HG03460 (cell line): ENCODE measurements around the gene ACCSL.

Experiments used
- ATAC-seq: cut with Tn5 transposase; IDR thresholded peaks from one replicate; pipeline ENCODE4 v1.9.1; 2021; ENCODE audit not compliant: unreplicated experiment

The ACCSL gene

DNA sequence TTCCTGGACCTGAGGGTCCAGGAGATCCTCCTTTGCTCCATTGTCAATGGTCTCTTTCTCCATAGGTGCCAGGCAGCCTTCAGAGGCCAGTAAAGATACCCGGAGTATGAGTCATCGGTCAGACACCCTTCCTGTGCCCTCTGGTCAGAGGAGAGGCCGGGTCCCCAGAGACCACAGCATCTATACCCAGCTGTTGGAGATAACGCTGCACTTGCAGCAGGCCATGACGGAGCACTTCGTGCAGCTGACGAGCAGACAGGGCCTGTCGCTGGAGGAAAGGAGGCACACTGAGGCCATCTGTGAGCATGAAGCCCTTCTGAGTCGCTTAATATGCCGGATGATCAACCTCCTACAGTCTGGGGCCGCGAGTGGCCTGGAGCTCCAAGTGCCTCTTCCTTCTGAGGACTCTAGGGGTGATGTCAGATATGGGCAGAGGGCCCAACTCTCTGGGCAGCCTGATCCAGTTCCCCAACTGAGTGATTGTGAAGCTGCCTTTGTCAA is at the start of gene ACCSL:
Gene ACCSL (plus strand): TSS at position 51 of the 501 bp plus-strand sequence. CDS start 56 bp downstream, at position 107.
- ATAC-seq, result no peak

DNA sequence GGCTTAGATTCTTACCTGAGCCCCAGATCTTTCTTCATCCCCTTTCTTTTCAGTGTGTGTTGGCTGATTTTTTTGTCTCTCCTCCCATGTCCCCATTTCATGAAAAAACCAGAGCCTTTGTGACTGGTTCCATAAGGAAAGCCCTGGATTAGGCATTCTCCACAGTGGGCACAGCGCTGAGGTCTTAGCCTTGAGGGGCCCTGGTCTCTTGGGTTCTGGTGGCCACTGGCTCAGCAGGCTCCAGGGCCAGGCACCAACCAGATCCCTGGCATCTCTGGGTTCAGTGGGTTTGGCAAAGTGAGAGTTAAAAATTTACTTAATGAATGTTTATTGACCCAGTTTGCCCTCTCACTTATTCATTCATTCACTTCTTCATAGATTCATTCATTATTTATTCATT is 49.5 kb upstream of the ACCSL start:
- ATAC-seq, result no peak

DNA sequence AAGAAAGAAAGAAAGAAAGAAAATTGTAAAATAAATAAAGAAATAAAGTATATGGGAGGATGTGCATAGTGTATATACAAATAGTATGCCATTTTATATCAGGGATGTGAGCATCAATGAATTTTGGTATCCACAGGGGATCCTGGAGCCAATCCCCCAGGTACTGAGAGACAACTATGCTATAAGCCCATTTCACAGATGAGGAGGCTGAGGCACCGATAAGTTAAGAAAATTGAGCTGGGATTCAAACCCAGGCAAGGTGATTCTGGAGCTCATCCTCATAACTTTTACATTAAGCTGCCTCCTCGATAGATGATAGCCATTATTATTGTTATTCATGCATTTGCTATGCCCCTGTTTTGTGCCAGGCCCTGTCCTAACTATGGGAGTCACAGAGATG is 47.0 kb upstream of the ACCSL start:
- no peak for ATAC-seq

DNA sequence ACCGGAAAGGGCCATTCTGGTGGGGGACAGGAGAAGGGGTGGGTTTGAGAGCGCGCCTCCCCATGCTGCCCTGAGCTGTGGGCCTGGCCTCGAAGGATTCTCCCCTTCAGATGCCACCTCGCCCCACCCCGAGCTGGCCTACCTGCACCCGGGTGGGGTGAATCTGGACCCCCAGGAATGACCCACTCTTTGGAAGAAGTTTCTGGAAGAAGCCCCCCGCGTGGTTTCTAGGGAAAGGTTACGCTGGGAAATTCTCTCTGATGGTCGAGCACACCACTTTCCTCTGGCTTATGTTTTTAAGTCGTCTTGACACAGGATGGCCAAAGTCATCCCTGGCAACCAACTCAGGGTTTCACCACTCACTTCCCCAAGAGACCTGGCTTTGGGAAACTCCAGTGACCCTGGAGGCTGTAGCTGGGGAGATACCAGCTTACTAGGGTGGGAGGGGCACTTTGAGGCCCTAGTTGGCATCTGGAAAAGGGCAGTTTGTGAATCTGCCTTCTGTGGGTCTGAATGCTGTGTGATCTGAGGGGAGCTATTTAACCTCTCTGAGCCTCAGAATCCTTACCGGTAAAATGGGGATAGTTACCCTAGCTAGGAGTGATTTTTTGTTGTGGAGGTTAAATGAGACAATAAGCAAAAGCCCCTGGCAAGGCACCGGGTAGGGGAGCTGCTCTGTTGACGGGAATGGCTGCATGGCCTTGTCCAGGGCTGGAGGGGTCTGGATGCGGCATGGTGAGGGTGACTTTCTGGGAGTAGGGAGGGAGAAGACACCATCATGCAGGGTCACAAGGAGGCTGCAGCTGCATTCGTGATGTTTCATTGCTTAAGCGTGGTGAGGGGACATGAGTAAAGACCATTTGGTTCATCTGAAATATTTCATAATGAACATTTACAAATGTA is 45.3 kb upstream of the ACCSL start:
- ATAC-seq, result no peak

DNA sequence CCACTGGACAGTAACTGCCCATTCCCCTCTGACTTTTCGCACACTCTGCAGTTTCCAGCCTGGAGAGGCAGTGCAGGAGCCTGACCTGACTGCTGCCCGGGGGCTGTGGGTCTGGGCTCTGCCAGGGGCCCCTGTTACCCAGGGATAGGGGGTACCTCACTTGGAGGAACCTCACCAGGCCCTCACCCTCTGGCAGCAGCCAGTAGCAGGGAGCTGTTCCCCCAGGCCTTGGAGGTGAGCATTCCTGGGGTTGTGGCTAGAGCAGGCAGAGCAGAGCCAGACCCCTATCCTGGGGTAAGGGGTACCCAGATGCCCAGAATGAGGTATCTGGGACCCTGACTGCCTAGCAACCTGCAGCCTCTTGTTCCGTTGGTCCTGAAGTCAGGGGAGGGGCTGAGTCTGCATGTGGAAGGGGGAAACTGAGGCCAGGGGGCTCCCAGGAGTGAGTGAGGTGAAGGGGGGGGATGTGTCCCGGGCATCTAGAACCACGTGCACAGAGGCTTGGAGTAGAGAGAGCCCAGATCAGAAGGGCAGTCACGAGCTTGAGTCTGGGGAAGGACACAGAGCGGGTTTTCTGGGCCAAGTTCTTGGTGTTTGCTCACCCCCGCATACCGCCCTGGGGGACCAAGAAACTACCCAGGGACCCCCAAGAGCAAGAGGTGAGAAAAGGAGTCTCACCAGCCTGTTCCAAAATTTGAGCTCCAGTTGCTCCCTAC is 43.9 kb upstream of the ACCSL start:
- no peak for ATAC-seq

DNA sequence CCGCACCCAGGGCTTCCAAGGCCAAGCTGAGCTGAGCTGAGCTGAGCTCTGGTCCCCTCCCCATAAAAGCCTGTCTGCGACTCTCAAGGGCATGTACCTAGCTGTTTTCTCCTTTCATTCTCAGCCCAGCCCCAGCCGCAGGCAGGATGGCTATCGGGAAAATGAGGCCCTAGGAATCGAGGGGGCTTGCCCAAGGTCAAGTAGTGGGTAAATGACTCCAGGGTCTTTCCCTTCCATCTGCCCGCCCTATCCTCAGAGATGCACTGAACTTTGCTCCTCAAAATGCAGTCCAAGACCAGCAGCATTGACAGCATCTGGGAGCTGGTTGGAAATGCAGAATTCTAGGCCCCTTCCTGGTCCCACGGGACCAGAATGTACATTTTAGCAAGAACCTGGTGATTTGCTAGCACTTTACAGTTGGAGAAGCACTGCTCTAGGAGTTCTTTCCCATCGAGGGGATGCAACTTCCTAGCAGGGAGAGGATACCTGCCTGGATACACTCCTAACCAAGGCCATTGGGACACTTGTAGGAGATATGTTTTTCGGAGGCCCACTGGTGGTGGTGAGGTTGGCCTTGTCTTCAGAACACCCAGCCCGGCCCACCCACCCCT is 43.2 kb upstream of the ACCSL start:
- no peak for ATAC-seq

DNA sequence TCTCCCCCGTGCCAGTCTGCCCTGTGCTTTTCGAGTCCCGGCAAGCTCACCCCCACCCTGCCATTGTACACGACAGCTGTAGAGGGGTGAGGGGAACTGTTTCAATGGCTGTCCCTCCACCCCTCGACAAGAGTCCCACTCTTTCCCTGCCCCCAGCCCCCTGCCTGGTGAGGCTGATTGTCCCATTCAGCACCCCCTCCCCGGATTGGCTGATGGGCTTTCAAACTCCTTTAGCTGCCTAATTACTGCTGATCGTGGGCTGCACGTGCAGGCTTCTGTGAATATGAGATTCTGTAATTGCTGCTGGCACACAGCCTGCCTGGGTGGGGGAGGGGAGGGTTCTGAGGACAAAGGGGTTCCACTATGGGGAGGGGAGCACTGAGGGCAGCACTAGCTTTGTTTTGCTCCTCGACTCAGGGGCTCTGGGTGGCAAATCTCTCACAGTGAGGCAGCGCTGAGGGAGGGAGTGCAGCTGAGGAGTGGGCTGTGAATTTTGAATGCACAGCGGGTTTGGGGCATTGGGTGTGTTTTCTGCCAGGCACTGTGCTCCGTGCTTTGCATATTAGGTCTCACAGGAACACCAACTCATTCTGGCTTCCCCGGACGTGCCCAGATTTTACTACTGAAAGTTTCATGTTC is 42.6 kb upstream of the ACCSL start:
- no peak for ATAC-seq

DNA sequence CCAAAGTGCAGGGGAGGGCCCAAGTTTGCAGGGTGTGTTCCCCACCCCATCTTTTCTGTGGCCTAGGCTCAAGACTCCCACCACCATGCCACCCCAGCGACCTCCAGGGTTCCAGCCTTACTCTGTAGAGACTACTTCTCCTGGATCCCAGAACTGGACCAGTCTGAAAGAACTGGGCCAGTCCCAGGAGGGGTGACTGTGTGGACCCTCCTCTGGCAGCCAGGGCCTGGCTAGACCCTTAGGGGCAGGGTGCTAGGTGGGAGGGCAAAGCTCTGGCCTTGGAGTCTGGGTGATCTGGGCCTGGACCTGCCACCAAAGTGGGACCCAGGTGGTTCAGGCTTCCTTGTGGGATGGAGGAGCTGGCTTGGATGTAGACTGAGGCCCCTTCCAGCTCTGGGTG is 41.8 kb upstream of the ACCSL start:
- no peak for ATAC-seq

DNA sequence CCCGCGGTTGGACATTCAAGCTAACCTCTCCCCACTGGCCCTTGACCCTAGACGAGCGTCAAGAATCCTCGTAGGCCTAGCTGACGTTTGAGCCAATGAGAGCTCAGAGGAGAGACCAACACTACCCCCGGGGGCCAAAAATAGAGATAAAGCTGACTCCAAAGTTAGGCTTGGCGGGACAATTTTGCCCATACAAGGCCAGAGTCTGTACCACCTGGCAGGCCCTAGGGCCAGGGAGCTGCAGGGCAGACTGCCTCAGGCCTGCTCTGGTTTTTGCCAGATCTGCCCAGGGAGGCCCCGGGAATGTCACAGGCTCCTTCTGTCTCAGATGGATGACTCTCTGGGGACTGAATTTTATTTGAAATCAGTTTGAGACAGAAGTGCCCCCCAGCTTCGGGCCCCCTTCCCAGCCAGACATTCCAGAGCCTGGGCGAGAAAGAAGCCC is 40.8 kb upstream of the ACCSL start:
- ATAC-seq, result no peak

DNA sequence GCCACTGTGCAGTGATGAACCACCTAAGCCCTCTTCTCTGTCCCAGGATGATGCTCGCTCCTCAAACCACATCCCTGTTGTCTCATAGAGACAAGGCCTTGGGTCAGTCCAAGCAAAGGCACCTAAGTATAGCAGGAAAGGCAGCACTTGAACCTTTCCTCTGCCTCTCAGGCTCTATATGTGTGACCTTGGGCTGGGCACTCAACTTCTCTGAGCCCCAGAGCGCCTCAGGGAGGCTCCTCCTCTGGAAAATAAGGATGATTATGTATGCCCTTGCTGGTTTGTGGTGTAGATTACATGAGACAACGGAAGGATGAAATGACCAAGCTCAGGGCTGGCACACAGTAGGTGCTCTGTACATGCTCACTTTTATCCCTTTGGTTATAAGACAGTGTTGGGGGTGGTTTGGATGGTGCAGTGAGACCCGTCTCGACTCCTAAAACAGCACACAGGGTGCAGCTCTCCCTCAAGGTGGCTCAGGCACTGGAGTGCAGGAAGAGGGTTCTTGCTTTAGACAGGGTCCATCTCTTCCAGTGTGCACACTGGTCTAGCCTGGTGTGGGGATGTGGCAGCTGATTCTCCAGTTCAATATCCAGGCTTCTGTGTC is 40.2 kb upstream of the ACCSL start:
- no peak for ATAC-seq

DNA sequence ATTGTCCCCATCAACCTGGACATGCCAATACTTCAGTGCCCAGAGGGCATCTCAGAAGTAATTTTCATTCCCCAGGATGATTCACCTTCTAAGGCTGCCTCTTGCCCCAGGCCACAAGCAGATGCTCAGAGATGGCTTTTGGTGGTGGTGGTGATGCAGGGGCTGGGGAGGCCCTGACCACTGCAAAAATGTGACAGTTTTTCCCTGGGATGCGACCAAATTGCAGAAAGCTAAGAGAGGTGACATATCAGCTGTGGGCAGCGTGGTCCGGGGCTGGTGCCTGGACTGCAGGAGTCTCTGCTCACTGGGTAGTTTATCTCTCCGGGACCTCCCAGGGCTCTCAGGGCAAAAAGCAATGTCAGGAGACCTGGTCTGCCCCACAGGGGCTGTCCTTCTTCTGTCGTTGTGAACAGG is 39.7 kb upstream of the ACCSL start:
- ATAC-seq, result no peak

DNA sequence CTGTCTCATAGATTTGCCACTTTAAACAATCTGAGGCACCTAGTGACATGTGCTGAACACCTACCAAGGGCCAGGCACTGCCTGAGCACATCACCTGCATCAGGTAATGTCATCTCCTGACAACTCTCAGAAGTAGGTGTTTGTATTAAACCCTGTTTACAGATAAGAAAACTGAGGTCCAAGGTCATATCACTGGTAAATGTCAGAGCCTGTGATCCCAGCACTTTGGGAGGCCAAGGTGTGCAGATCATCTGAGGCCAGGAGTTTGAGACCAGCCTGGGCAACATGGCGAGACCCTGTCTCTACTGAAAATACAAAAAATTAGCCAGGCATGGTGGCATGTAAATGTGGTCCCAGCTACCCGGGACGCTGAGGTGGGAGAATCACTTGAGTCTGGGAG is 39.1 kb upstream of the ACCSL start:
- no peak for ATAC-seq

DNA sequence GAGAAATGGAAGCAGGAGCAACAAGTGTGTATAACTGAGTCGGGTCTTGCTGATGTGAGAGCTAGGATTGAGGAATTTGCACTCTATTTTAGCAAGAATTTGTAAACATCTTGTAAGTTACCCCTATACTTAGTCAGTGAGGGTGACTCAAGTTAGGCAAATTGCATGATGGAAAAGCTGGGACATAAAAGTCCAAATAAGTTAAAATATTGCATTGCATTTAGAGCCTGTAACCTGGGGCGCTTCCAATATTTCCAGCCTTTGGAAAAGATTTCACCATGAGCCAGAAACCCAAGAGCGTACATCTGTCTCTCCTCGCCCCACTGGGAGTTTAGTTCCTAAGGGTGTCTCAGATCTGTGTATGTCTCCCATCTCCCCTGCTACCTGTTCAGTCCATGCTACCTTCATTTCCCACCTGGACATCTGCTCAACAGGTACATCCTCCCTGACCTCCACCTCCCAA is 37.0 kb upstream of the ACCSL start:
- no peak for ATAC-seq

DNA sequence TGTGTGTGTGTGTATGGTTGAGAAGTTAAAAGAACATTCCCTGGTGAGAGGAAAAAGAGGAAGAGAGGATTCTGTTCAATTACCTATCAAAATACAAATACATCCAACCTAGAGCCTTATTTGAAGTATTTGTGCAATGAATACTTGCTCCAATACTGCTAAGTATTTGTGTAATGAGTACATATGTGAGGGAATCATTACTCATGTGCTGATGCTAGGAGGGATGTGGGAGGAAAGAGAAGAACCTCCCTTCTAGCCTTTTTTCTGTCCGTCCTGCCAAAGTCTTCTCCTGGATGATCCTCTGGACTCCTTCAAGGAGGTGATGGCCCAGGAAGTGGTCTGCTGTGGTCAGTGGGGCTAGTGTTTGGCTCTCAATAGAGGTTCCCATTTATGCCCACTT is 36.0 kb upstream of the ACCSL start:
- no peak for ATAC-seq

DNA sequence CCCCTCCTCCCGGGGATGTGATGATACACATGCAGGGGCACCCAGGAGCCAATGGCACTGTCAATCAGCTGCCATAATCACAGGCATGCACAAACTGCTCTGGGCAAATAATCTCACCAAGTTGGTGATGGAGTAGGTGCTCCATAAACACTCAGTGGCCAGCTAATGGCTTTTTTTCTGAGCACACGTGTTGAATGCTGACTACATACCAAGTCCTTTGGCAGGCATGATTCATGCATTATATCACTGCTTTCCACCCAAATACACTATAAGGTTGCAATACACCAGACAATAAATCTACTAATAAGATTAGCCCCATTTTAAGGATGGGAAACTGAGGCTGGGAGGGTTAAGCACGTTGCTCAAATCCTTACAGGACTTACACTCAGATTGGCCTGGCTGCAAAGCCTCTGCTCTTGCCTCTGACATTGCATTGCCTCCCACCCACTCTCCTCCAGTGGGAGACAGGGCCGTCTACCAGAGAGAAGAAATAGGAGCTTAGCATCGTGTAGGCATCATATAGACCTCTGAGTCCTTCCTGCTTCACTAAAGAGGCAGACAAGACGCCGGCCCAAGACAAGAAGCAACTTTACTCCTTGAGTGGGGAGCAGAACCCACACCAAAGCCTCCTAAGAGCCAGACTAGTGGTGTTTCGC is 32.7 kb upstream of the ACCSL start:
- no peak for ATAC-seq

DNA sequence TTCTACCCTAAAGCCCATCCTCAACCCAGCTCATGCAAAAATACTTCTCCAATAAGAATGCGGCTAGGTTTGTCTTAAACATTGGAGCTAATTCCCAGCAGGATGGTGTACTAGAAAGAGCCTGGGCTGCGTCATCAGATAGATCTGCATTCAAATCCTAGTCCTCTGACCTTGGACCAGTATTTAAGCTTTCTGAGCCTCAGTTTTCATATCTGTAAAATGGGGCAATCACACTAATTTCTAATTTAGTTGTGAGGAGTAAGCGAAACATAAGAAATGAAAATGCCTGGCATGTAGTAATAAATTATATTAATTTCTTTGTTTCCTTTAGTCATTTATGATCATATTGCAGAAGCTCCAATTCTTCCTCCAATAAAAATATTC is 32.2 kb upstream of the ACCSL start:
- no peak for ATAC-seq

DNA sequence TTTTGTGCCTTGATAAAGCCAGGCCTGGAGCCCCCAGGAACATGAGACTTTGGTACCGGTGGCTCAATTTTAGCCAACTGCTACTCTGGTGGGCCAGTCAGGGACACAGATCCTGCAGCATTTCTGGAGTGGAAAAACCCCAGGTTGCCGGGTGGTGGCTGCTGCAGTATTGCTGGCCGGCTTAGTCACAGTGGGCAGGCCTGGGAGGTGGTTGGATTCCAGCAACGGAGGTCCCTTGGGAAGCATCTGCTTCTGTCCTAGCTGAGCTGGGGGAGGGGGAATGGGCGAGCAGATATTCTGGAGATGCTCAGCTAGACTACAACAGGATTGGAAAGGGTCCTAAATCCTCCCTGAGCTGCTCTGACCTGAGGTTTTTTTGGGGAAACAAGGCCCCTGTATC is 31.6 kb upstream of the ACCSL start:
- no peak for ATAC-seq

DNA sequence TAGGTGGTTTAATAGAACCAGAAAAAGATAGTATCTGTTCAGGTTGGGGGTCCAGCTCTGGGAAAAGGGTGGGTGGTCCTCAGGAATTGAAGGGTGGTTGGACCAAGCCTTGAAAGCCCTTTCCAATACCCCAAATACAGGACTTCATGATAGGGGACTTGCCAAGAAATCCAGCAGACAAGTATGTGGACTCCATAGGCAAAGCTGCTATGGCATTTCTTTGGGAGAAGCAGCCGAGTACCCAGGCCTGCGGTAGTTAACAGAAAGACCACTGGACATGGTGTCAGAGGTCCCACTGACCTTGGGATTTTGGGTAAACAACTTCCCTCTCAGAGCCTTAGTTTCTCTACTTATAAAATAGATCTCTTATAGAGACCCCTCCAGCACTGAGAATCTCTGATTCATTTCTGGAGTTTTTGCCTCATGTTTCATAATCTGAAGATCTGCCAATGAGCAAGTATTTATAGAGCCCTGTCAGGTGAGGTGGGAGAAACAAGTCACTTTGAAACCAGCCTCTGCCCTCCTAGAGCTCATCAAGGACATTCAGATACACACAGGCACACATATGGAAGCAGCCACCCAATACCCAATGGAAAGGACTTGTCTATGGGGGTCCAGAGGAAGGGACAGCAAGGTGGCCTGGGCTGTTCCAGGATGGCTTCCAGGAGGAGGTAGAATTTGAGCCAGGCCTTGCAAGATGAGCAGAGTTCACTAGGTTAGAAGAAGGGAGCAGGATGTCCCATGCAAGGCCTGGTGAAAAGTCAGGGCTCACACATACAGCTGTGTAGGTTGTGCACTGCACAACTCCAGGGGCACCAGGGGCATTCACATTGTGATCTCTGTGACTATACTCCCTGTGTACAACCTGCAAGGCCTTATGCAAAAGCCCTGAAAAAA is 31.0 kb upstream of the ACCSL start:
- no peak for ATAC-seq

DNA sequence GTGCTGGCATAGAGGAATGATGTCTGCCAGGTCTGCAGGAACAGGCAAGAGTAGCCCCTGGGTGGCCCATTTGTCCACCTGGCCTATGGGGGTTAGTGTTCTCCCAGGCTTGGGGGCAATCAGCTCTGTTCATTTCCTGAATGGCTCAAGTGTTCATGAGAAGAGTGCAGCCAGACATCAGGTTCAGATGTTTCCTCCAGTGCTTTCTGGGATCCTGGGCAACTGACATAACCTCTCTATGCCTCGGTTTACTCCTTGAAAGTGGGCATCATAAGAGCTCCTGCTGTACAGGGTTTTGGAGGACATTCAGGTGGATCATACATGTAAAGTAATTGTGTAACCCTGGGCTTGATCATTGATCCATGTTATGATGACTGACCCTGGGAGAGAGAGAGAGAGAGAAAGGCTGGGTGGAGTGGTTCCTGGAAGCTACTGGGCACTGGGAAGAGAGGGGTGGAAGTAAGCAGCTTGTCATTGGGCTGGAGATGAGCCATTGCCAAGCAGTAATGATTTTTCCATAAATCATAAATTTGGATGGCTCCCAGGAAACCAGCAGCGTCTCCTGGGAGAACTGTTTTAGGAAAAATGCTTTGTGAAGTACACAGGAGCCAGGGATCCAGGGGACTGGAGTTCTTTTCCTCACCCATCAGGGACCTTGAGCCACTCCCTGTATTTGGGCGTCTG is 30.2 kb upstream of the ACCSL start:
- no peak for ATAC-seq
